HEK293T (cell line): Measurements from ENCODE around the gene PWWP2A.

Experiments used
- CTCF ChIA-PET: fragments of 350-600 bp; formaldehyde crosslinking; extraction: SDS; loops from one replicate; lab custom pipeline; 2021; ENCODE audit warnings: antibody characterized with exemption, inconsistent platforms; lab: Yijun Ruan, JAX
- POLR2A ChIA-PET: fragments of 350-600 bp; formaldehyde crosslinking; extraction: SDS; loops from one replicate; lab custom pipeline; 2020; ENCODE audit warnings: antibody characterized with exemption, inconsistent platforms; lab: Yijun Ruan, JAX
- DNase-seq: peaks from one replicate; pipeline ENCODE4 v3.0.0; 2012; ENCODE audit warnings: mixed read lengths; ENCODE audit errors: extremely low spot score
- ARNT ChIP-seq: fragments of 450-650 bp; IDR thresholded peaks from 2 replicates; pipeline ENCODE4 v1.6.1; 2017; ENCODE audit warnings: mild to moderate bottlenecking
- BHLHE40 ChIP-seq: fragments of 450-650 bp; IDR thresholded peaks from 2 replicates; pipeline ENCODE4 v1.6.1; 2016; ENCODE audit warnings: mild to moderate bottlenecking, moderate library complexity, borderline replicate concordance
- CTBP1 ChIP-seq: fragments of 450-650 bp; IDR thresholded peaks from 2 replicates; pipeline ENCODE4 v1.6.1; 2016; ENCODE audit warnings: borderline replicate concordance
- ELF4 ChIP-seq: fragments of 450-650 bp; IDR thresholded peaks from 2 replicates; pipeline ENCODE4 v1.6.1; 2017; ENCODE audit warnings: antibody characterized with exemption
- FOXA1 ChIP-seq: fragments of 450-650 bp; IDR thresholded peaks from 2 replicates; pipeline ENCODE4 v1.6.1; 2016; ENCODE audit warnings: mild to moderate bottlenecking
- FOXK2 ChIP-seq: fragments of 450-650 bp; IDR thresholded peaks from 2 replicates; pipeline ENCODE4 v1.6.1; 2016; ENCODE audit warnings: mild to moderate bottlenecking
- FOXM1 ChIP-seq: fragments of 450-650 bp; IDR thresholded peaks from 2 replicates; pipeline ENCODE4 v1.6.1; 2017; ENCODE audit warnings: mild to moderate bottlenecking, borderline replicate concordance
- HDGF ChIP-seq: fragments of 450-650 bp; IDR thresholded peaks from 2 replicates; pipeline ENCODE4 v1.6.1; 2017; ENCODE audit warnings: antibody characterized with exemption, borderline replicate concordance
- L3MBTL2 ChIP-seq: fragments of 450-650 bp; conservative IDR thresholded peaks from 2 replicates; pipeline ENCODE4 v1.6.1; 2016; ENCODE audit warnings: mild to moderate bottlenecking
- LEF1 ChIP-seq: fragments of 450-650 bp; IDR thresholded peaks from 2 replicates; pipeline ENCODE4 v1.6.1; 2017; ENCODE audit warnings: mild to moderate bottlenecking, borderline replicate concordance
- NFRKB ChIP-seq: fragments of 450-650 bp; IDR thresholded peaks from 2 replicates; pipeline ENCODE4 v1.6.1; 2016; ENCODE audit warnings: mild to moderate bottlenecking, moderate library complexity
- SP1 ChIP-seq: fragments of 450-650 bp; IDR thresholded peaks from 2 replicates; pipeline ENCODE4 v1.6.1; 2017
- SUZ12 ChIP-seq: fragments of 450-650 bp; IDR thresholded peaks from 2 replicates; pipeline ENCODE4 v1.6.1; 2016; ENCODE audit warnings: mild to moderate bottlenecking
- TARDBP ChIP-seq: fragments of 450-650 bp; IDR thresholded peaks from 2 replicates; pipeline ENCODE4 v1.6.1; 2016
- ZNF384 ChIP-seq: fragments of 450-650 bp; IDR thresholded peaks from 2 replicates; pipeline ENCODE4 v1.6.1; 2016
- TF ChIP-seq, protein P1 (sequence below): fragments of 450-650 bp; IDR thresholded peaks from 2 replicates; pipeline ENCODE4 v1.6.1; 2016

Gene PWWP2A

DNA sequence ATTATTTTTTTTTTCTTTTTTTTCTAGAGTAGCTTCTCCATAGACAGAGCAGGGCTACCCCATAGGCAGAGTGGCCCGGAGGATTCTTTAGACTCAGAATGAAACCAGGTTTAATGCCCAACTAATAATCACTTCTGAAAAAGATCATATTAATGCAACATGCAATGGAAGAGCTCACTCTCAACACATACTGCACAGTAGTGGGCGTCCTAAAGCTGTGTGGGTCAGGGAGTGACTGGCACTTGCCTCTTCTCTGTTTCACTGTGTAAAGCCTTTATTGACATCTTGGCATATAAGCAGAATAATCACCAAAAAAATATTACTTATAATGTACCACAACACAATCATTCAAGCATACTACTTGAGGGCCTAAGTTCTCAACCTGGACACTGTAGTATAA lies 11.1 kb downstream of the PWWP2A start:
- TF ChIP-seq LEF1 (no peak), TARDBP (no peak), BHLHE40 (no peak), FOXK2 (no peak), ARNT (no peak), ZNF384 (no peak), FOXA1 (no peak), NFRKB (no peak), SUZ12 (no peak), FOXM1 (no peak), CTBP1 (no peak), ELF4 (no peak), L3MBTL2 (no peak), SP1 (no peak), HDGF (no peak)
- TF ChIP-seq, protein P1, sequence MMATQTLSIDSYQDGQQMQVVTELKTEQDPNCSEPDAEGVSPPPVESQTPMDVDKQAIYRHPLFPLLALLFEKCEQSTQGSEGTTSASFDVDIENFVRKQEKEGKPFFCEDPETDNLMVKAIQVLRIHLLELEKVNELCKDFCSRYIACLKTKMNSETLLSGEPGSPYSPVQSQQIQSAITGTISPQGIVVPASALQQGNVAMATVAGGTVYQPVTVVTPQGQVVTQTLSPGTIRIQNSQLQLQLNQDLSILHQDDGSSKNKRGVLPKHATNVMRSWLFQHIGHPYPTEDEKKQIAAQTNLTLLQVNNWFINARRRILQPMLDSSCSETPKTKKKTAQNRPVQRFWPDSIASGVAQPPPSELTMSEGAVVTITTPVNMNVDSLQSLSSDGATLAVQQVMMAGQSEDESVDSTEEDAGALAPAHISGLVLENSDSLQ: no peak
- no peak for DNase-seq
- CTCF ChIA-PET: interaction anchor here (1.2 kb wide), 1 partner anchor 27 kb away, joined by 3 read pairs; no protein-coding TSS in a partner anchor
- POLR2A ChIA-PET: no interaction called here

DNA sequence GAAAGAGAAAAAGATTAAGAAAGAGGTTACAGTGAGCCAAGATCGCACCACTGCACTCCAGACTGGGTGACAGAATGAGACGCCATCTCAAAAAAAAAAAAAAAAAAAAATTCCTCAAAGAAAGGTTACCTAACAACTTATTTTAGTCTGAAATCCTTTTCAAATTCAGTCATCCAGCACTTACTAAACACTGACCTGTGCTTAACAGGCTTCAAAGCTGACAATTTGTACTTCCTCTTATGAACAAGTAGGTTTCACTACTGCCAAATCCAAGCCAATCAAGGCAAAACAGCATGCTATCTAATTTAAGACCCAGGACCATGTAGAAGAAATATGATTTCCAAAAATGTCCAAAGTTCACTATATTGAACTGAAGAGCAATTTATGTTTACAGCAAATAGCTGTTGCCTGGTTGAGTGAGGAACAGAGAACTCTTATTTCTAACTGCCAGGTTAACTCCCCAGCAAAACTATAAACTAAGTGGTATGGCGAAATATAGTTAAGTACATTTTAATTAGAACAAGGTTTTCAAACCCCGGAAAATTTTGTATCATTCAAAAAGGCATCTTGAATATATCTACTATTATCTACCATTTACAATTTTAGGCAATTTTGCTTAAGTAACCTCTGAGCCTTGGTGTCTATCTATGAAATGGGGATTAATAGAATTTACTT lies 13.4 kb downstream of the PWWP2A start:
- ChIA-PET POLR2A (no interaction called here), CTCF (no interaction called here)
- no peak for DNase-seq
- no peak for TF ChIP-seq ARNT
- TF ChIP-seq TARDBP: no peak
- no peak for TF ChIP-seq SUZ12
- no peak for TF ChIP-seq BHLHE40
- no peak for TF ChIP-seq FOXM1
- TF ChIP-seq SP1: no peak

DNA sequence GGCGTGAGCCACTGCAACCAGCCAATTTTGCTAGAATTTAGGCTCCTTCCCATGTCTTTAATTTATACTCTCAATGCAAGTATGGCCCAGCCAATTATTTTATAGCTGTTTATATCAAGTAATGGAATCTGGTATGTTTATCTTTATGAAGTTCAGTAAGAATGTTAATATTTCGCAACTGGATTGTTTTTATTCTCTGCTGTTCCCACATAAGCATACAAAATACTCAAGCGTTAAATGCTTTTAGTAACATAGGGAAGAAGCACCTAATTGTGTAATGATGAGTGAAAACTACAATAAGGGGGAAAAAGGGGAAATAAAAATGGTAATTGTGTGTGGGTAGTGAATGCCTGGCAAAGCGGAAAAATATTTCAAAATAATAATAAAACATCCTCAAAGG lies 21.3 kb downstream of the PWWP2A start:
- TF ChIP-seq SP1 (no peak), LEF1 (no peak)
- TF ChIP-seq, protein P1: no peak
- CTCF ChIA-PET: interaction anchor here (0.6 kb wide), 1 partner anchor 17 kb away, joined by 7 read pairs; no protein-coding TSS in a partner anchor
- POLR2A ChIA-PET: no interaction called here
- DNase-seq: no peak

DNA sequence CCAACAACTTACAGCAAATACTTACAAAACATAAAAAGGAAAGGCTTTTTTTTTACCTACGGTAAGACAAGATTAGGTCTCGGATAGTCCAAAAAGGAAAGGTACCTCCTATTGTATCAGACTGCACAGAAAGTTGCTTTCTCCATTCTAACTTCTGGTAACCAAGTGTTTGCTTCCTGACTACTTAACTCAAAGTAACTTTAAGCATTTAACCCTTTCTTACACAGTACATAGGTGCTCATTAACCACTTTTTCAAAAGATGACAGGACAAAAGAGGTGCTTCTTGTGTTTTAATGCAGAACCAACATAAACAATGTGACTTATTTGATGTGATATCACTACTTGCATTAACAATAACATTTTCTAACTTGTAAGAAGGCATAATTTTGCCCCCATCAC lies 23.1 kb downstream of the PWWP2A start:
- ChIA-PET CTCF (no interaction called here), POLR2A (no interaction called here)
- DNase-seq: no peak
- TF ChIP-seq LEF1: no peak
- TF ChIP-seq NFRKB: no peak
- no peak for TF ChIP-seq FOXK2
- no peak for TF ChIP-seq BHLHE40
- TF ChIP-seq CTBP1: no peak
- TF ChIP-seq ZNF384: no peak
- TF ChIP-seq FOXA1: no peak
- TF ChIP-seq FOXM1: no peak
- TF ChIP-seq, protein P1: no peak
- no peak for TF ChIP-seq SP1
- TF ChIP-seq HDGF: no peak
- TF ChIP-seq L3MBTL2: no peak
- TF ChIP-seq ARNT: no peak
- no peak for TF ChIP-seq ELF4
- no peak for TF ChIP-seq TARDBP
- no peak for TF ChIP-seq SUZ12

DNA sequence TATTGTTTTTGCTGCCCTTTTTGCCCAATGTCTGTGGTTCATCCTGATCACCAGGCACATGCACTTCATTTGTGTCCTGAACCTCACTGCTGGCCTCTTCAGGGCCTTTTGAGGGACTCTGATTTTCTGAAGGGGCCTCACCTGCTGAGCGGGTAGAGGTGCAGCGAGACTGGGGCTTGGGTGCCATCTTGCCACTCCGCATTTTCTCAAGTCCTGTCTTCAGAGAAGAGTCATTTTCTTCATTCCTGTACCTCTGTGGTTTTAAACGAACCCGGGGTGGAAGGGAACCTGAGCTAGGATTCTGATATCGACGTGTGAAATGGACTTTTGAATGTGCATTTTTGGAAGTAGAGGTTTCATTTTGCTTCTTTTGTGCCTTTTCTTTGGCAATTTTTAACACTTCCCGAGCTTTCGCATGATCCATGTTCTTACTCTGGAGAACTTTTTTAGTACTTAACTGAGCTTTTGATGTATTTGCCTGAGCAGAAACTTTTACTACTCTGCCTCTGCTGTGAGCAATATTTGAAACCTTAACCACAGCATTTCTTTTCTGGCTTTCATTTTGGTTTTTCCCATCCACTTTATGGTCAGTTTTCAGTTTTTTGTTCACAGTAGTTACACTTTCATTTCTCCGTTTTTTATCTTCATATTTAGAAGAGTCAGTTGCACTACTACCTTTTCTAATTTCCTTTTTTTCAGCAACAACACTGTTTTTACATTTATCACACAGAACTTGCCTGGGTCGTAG lies 26.1 kb downstream of the PWWP2A start:
- DNase-seq: no peak
- POLR2A ChIA-PET: no interaction called here
- TF ChIP-seq NFRKB: no peak
- TF ChIP-seq HDGF: no peak
- TF ChIP-seq FOXM1: no peak
- TF ChIP-seq, protein P1: no peak
- TF ChIP-seq ARNT: no peak
- CTCF ChIA-PET: interaction anchor here (0.6 kb wide), 1 partner anchor 251 kb away, joined by 3 read pairs; no protein-coding TSS in a partner anchor

DNA sequence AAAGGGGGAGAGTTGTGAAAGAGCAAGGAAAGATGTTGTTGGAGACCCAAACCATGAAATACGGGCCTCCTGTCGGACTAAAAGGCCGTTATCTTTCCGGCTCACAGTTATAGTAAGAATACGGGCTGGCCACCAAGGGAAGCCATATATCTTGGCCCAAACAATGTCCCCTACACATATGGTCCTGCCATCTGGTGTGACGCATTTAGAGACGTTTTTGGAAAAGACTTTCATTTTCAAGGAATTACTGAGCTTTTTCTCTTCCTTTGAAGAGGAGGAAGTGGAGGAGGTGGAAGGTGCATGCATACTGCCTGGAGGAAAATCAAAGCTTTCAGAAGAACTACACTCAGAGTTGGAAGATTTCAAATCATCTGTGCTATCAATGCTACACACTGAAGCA lies 26.7 kb downstream of the PWWP2A start:
- CTCF ChIA-PET: interaction anchor here (0.6 kb wide), 1 partner anchor 251 kb away, joined by 3 read pairs; no protein-coding TSS in a partner anchor
- DNase-seq: no peak
- POLR2A ChIA-PET: no interaction called here
- no peak for TF ChIP-seq ZNF384
- TF ChIP-seq, protein P1: no peak
- no peak for TF ChIP-seq BHLHE40
- no peak for TF ChIP-seq NFRKB
- TF ChIP-seq L3MBTL2: no peak
- TF ChIP-seq HDGF: no peak
- no peak for TF ChIP-seq FOXM1
- no peak for TF ChIP-seq FOXA1
- no peak for TF ChIP-seq CTBP1
- TF ChIP-seq LEF1: no peak
- no peak for TF ChIP-seq ELF4
- TF ChIP-seq SUZ12: no peak
- TF ChIP-seq ARNT: no peak
- TF ChIP-seq FOXK2: no peak
- TF ChIP-seq SP1: no peak
- no peak for TF ChIP-seq TARDBP
